K562 (cell line): Measurements from ENCODE around the gene PLEKHH3. TPM values are rescaled to one million over a fixed set of nuclear protein-coding genes. Genes with fewer than 3 reads are reported as not detected.

Experiments
- ATAC-seq: fragments of 200-7000 bp; cut with Tn5 transposase; 3 replicates; pipeline ENCODE4 v1.9.1; 2020; ENCODE audit warnings: moderate library complexity
- BruUV-seq: library from RNA; stranded (reverse); fragments of 400-500 nt; replicated peaks from 2 replicates; lab custom pipeline; 2021; lab: Mats Ljungman, UMichigan
- CTCF ChIA-PET: fragments of 300-600 bp; formaldehyde crosslinking; extraction: SDS; loops from one replicate; lab custom pipeline; 2021; ENCODE audit warnings: low intra/inter-chr PET ratio; lab: Yijun Ruan, JAX
- POLR2A ChIA-PET: fragments of 300-600, 350-650 bp; sonication (Branson Sonifier 250); formaldehyde crosslinking; extraction: SDS; loops from one replicate; lab custom pipeline; 2021; ENCODE audit warnings: antibody characterized with exemption, inconsistent platforms; lab: Yijun Ruan, JAX
- DNase-seq, 4 experiments: peaks; one replicate each; pipeline versions ENCODE4 v3.0.0 to v3.0.0-alpha.2; 2011 to 2018; ENCODE audit warnings: low spot score in 3 of 4, mixed read lengths in 3 of 4; ENCODE audit errors: extremely low read depth in 1 of 4
- FAIRE-seq: peaks from 2 replicates; lab custom pipeline; 2011; peaks lifted over from hg19 to GRCh38; lab: Jason Lieb, UNC
- H2AFZ ChIP-seq: 2 replicates; pipeline ENCODE4 v1.6.0; 2011; ENCODE audit warnings: low read depth, low read length, control low read depth, inconsistent platforms
- H3K27ac ChIP-seq: fragments of 200-600 bp; 3 replicates; pipeline ENCODE4 v1.8.0; 2011; ENCODE audit warnings: low read depth, mild to moderate bottlenecking, control low read depth, inconsistent platforms, low read length, moderate library complexity, mixed read lengths; ENCODE audit errors: extremely low read depth
- H3K27me3 ChIP-seq, 2 experiments: fragments of 300-600 bp in 1 of 2; 2 replicates in 1 of 2; 3 replicates in 1 of 2; pipeline versions ENCODE4 v1.6.0 to v1.8.0; 2011; ENCODE audit warnings: inconsistent platforms in 2 of 2, low read length in 2 of 2, mild to moderate bottlenecking in 1 of 2, mixed read lengths in 1 of 2, moderate library complexity in 1 of 2; ENCODE audit not compliant: control insufficient read depth in 2 of 2, insufficient read depth in 2 of 2
- H3K36me3 ChIP-seq: fragments of 300-600 bp; 3 replicates; pipeline ENCODE4 v1.8.0; 2011; ENCODE audit warnings: mild to moderate bottlenecking, low read length, inconsistent platforms; ENCODE audit not compliant: control insufficient read depth, insufficient read depth
- H3K4me1 ChIP-seq, 2 experiments: fragments of 200-600 bp in 1 of 2; replicated peaks in 1 of 2; 2 replicates in 1 of 2; 3 replicates in 1 of 2; pipeline versions ENCODE4 v1.5.1 to v1.8.0; 2011; ENCODE audit warnings: inconsistent platforms in 2 of 2, low read length in 2 of 2, mild to moderate bottlenecking in 1 of 2, mixed read lengths in 1 of 2, moderate library complexity in 1 of 2; ENCODE audit not compliant: control insufficient read depth in 2 of 2, insufficient read depth in 2 of 2
- H3K4me2 ChIP-seq: 2 replicates; pipeline ENCODE4 v1.6.1; 2011; ENCODE audit warnings: low read length, control low read depth, inconsistent platforms, mixed read lengths; ENCODE audit not compliant: insufficient read depth
- H3K4me3 ChIP-seq: fragments of 200-600 bp; sonication (generic), shearing (Covaris generic); 2 replicates; pipeline ENCODE4 v1.5.1; 2016; ENCODE audit warnings: control low read depth, inconsistent platforms
- H3K79me2 ChIP-seq: fragments of 200-600 bp; 3 replicates; pipeline ENCODE4 v1.8.0; 2011; ENCODE audit warnings: low read length, inconsistent platforms; ENCODE audit not compliant: control insufficient read depth, insufficient read depth
- H3K9ac ChIP-seq, 2 experiments: 2 replicates each; pipeline versions ENCODE4 v1.6.0 to v1.6.1; 2011; ENCODE audit warnings: low read depth in 2 of 2, low read length in 2 of 2, control low read depth in 1 of 2, inconsistent platforms in 1 of 2, mild to moderate bottlenecking in 1 of 2, mixed read lengths in 1 of 2; ENCODE audit not compliant: insufficient read depth in 1 of 2
- H3K9me1 ChIP-seq: one replicate; pipeline ENCODE4 v1.6.0; 2011; ENCODE audit warnings: inconsistent platforms, mild to moderate bottlenecking, low read length, moderate library complexity; ENCODE audit not compliant: control insufficient read depth, insufficient read depth
- H3K9me3 ChIP-seq: replicated peaks from 2 replicates; pipeline ENCODE4 v1.5.1; 2011; ENCODE audit warnings: low read depth, low read length, inconsistent platforms; ENCODE audit not compliant: control insufficient read depth, insufficient read depth
- H4K20me1 ChIP-seq: replicated peaks from 2 replicates; pipeline ENCODE4 v1.6.1; 2011; ENCODE audit warnings: low read length, inconsistent platforms, mixed read lengths; ENCODE audit not compliant: control insufficient read depth, insufficient read depth
- BCLAF1 ChIP-seq, 2 experiments: fragments of 450-650 bp in 1 of 2; IDR thresholded peaks; 2 replicates each; pipeline ENCODE4 v1.6.1; 2011 to 2017; ENCODE audit warnings: low read depth in 2 of 2, antibody characterized with exemption in 1 of 2, borderline replicate concordance in 1 of 2, low read length in 1 of 2, mild to moderate bottlenecking in 1 of 2, mixed read lengths in 1 of 2; ENCODE audit not compliant: control insufficient read depth in 1 of 2
- CREM ChIP-seq: IDR thresholded peaks from 2 replicates; pipeline ENCODE4 v1.6.1; 2014; ENCODE audit warnings: antibody characterized with exemption, low read depth
- EP400 ChIP-seq: fragments of 450-650 bp; IDR thresholded peaks from 2 replicates; pipeline ENCODE4 v1.6.1; 2017; ENCODE audit warnings: antibody characterized with exemption, mild to moderate bottlenecking, moderate library complexity
- KAT8 ChIP-seq: fragments of 450-650 bp; IDR thresholded peaks from 2 replicates; pipeline ENCODE4 v1.6.1; 2016; ENCODE audit warnings: low read depth, mild to moderate bottlenecking
- PHB2 ChIP-seq: fragments of 450-650 bp; IDR thresholded peaks from 2 replicates; pipeline ENCODE4 v1.6.1; 2017; ENCODE audit warnings: low read depth
- POLR2G ChIP-seq: fragments of 200-400 bp; formaldehyde crosslinking; IDR thresholded peaks from 2 replicates; pipeline ENCODE4 v1.6.1; 2017; ENCODE audit warnings: low read depth, mild to moderate bottlenecking, antibody characterized with exemption, low read length, moderate library complexity
- SREBF1 ChIP-seq: fragments of 150-350 bp; IDR thresholded peaks from 2 replicates; pipeline ENCODE4 v1.6.1; 2014; ENCODE audit warnings: antibody characterized with exemption, low read depth, low read length, borderline replicate concordance
- SUPT5H ChIP-seq: fragments of 450-650 bp; IDR thresholded peaks from 2 replicates; pipeline ENCODE4 v1.6.1; 2016
- ZFPM2 ChIP-seq: fragments of 250-450 bp; sonication (Bioruptor Pico); IDR thresholded peaks from 2 replicates; pipeline ENCODE4 v1.5.1; 2022; ENCODE audit warnings: mild to moderate bottlenecking
- WGBS: fragments of 100-300 bp; shearing (Covaris generic); methylation state at CpG from one replicate; pipeline ENCODE4 v1.1.6; 2016; ENCODE audit warnings: low coverage, mixed read lengths; ENCODE audit not compliant: insufficient coverage; ENCODE audit errors: missing lambda C conversion rate; 5-methylcytosine and 5-hydroxymethylcytosine counted together
- in situ Hi-C: fragments of 300-500 bp; cut with MboI; formaldehyde crosslinking; loops from 4 replicates; pipeline ENCODE4 v1.15.0; 2018; ENCODE audit warnings: inconsistent platforms, mixed read lengths
- intact Hi-C: fragments of 100-400 bp; cut with micrococcal nuclease; formaldehyde crosslinking; loops from 2 replicates; pipeline ENCODE4 v1.14.2; 2022
- polyA plus RNA-seq, 8 experiments: library from polyadenylated mRNA; depleted of rRNA in 4 of 8; stranded (reverse) in 5 of 8; unstranded in 3 of 8; fragments of >200 nt; fragmentation: Nextera tagmentation in 2 of 8; fragmentation: Illumina TruSeq in 1 of 8; extraction: Ambion mirVana in 2 of 8; extraction: Trizol in 1 of 8; gene quantifications; 2 replicates each; pipeline versions ENCODE4 v1.2.1 to v1.2.3, GENCODE V29; 2011 to 2014; ENCODE audit warnings: inconsistent platforms in 1 of 8, missing spikeins in 1 of 8
- total RNA-seq, 7 experiments: library from RNA; depleted of rRNA in 6 of 7; stranded (reverse); fragments of >200 nt in 6 of 7; fragmentation: Illumina TruSeq in 2 of 7; extraction: Trizol in 2 of 7; gene quantifications; 2 replicates each; pipeline versions ENCODE4 v1.2.1 to v1.2.3, GENCODE V29; 2011 to 2021; ENCODE audit warnings: low replicate concordance in 1 of 7
- TF ChIP-seq, protein P1 (sequence below): fragments of 450-650 bp; IDR thresholded peaks from 2 replicates; pipeline ENCODE4 v1.7.1; 2018; ENCODE audit warnings: mild to moderate bottlenecking, low read depth; ENCODE audit not compliant: partially characterized antibody
- TF ChIP-seq, protein P2 (sequence below), 2 experiments: fragments of 450-650 bp; IDR thresholded peaks; 2 replicates each; pipeline ENCODE4 v1.6.1; 2016
- TF ChIP-seq, protein P3 (sequence below), 2 experiments: IDR thresholded peaks; 2 replicates each; pipeline ENCODE4 v1.6.1; 2012; ENCODE audit warnings: improper control_type of control experiment in 2 of 2, low read depth in 2 of 2, low read length in 2 of 2, borderline replicate concordance in 1 of 2

Gene PLEKHH3
- total and polyA plus RNA-seq, 9 of the 15 experiments (the other 6 are each of a cell fraction or from before 2014, with no cell fraction given) = 0.58 to 34.5 (median 5.0) TPM

DNA sequence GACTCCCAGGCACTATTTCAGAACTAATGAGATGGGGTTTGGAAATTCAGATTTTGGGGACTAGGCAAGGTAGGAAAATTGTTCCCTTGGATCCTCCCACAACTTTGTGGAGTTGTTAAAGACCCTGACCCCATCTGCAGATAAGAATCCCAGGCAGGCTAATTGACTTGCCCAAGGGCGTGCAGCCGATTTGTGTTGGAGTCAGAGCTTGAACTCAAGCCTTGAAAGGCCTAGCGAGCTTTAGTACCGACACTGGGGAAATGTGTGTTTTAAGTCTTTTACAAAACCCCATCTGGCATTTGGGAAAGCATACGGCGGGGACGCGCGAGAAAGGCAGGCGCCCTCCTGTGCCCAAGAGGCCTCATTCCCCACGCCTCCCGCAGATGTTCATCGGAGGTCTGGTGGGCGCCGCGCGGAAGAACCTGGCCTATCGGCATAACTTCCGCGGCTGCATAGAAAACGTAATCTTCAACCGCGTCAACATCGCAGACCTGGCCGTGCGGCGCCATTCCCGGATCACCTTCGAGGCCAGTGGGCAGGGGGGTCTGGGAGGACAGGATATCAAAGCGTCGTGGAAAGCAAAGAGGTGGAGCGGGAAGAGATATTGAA lies 9.8 kb upstream of the PLEKHH3 start:
- peaks cover 0 to 56% of the 10 kb centered on the region in 2 experiments; a peak in 3 of 5 replicates for H3K4me1 ChIP-seq
- H3K79me2 ChIP-seq = no peaks in the 10 kb centered on the region
- H4K20me1 ChIP-seq = no peaks in the 10 kb centered on the region
- POLR2A ChIA-PET = interaction anchor here (1.2 kb wide), 1 partner anchor 22 kb away, joined by 3 read pairs; no protein-coding TSS in a partner anchor
- H3K4me3 ChIP-seq = no peak overlapping the region
- no peaks in the 10 kb centered on the region for H3K36me3 ChIP-seq
- 92% methylated on average over 23 of the region's 32 CpGs for WGBS
- no peaks in the 10 kb centered on the region for H3K27me3 ChIP-seq
- FAIRE-seq (no peak), ATAC-seq (no peak), DNase-seq (no peak)
- H2AFZ ChIP-seq = no peak overlapping the region
- H3K9me1 ChIP-seq = no peaks in the 10 kb centered on the region
- in situ Hi-C loops = no loop called here
- no peak overlapping the region for H3K4me2 ChIP-seq
- no peaks in the 10 kb centered on the region for H3K9me3 ChIP-seq
- H3K27ac ChIP-seq = no peak overlapping the region
- no peak overlapping the region for H3K9ac ChIP-seq
- CTCF ChIA-PET = no interaction called here
- BruUV-seq = no TSS peak
- intact Hi-C loops = no loop called here
- TF ChIP-seq CREM (no peak), POLR2G (0 out of 2 replicates have a peak, but pooled peaks have one; percentile 18), EP400 (no peak), SREBF1 (no peak), ZFPM2 (no peak), BCLAF1 (IDR thresholded peaks at IDR 0.05; ENCODE audit: borderline replicate concordance in 1 of 2, control insufficient read depth in 1 of 2, low read depth in 2 of 2, low read length in 1 of 2) (no peak), SUPT5H (no peak), PHB2 (no peak), KAT8 (no peak)
- TF ChIP-seq, protein P1, sequence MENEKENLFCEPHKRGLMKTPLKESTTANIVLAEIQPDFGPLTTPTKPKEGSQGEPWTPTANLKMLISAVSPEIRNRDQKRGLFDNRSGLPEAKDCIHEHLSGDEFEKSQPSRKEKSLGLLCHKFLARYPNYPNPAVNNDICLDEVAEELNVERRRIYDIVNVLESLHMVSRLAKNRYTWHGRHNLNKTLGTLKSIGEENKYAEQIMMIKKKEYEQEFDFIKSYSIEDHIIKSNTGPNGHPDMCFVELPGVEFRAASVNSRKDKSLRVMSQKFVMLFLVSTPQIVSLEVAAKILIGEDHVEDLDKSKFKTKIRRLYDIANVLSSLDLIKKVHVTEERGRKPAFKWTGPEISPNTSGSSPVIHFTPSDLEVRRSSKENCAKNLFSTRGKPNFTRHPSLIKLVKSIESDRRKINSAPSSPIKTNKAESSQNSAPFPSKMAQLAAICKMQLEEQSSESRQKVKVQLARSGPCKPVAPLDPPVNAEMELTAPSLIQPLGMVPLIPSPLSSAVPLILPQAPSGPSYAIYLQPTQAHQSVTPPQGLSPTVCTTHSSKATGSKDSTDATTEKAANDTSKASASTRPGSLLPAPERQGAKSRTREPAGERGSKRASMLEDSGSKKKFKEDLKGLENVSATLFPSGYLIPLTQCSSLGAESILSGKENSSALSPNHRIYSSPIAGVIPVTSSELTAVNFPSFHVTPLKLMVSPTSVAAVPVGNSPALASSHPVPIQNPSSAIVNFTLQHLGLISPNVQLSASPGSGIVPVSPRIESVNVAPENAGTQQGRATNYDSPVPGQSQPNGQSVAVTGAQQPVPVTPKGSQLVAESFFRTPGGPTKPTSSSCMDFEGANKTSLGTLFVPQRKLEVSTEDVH = no peak
- TF ChIP-seq, protein P2, sequence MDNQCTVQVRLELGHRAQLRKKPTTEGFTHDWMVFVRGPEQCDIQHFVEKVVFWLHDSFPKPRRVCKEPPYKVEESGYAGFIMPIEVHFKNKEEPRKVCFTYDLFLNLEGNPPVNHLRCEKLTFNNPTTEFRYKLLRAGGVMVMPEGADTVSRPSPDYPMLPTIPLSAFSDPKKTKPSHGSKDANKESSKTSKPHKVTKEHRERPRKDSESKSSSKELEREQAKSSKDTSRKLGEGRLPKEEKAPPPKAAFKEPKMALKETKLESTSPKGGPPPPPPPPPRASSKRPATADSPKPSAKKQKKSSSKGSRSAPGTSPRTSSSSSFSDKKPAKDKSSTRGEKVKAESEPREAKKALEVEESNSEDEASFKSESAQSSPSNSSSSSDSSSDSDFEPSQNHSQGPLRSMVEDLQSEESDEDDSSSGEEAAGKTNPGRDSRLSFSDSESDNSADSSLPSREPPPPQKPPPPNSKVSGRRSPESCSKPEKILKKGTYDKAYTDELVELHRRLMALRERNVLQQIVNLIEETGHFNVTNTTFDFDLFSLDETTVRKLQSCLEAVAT (IDR thresholded peaks at IDR 0.05) = 0 out of 4 replicates have a peak, but pooled peaks of 1 of the 2 experiments have one; percentile 32
- TF ChIP-seq, protein P3, sequence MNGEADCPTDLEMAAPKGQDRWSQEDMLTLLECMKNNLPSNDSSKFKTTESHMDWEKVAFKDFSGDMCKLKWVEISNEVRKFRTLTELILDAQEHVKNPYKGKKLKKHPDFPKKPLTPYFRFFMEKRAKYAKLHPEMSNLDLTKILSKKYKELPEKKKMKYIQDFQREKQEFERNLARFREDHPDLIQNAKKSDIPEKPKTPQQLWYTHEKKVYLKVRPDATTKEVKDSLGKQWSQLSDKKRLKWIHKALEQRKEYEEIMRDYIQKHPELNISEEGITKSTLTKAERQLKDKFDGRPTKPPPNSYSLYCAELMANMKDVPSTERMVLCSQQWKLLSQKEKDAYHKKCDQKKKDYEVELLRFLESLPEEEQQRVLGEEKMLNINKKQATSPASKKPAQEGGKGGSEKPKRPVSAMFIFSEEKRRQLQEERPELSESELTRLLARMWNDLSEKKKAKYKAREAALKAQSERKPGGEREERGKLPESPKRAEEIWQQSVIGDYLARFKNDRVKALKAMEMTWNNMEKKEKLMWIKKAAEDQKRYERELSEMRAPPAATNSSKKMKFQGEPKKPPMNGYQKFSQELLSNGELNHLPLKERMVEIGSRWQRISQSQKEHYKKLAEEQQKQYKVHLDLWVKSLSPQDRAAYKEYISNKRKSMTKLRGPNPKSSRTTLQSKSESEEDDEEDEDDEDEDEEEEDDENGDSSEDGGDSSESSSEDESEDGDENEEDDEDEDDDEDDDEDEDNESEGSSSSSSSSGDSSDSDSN (IDR thresholded peaks at IDR 0.05; ENCODE audit: borderline replicate concordance in 1 of 2, low read depth in 2 of 2, low read length in 2 of 2) = no peak
